Nephron (organoid): ENCODE data around the gene SH3PXD2A.

Experiments used
- H3K27ac Mint-ChIP-seq, 3 experiments: 2 replicates each; pipeline ENCODE4 v1.8.0; 2020; ENCODE audit warnings: mixed read lengths in 3 of 3, mild to moderate bottlenecking in 2 of 3, moderate library complexity in 1 of 3
- H3K27me3 Mint-ChIP-seq: 2 replicates; pipeline ENCODE4 v1.8.0; 2021; ENCODE audit warnings: low read depth, mild to moderate bottlenecking, moderate library complexity, mixed read lengths
- H3K36me3 Mint-ChIP-seq: 2 replicates; pipeline ENCODE4 v1.8.0; 2020; ENCODE audit warnings: low read depth, mixed read lengths
- H3K4me1 Mint-ChIP-seq: 2 replicates; pipeline ENCODE4 v1.8.0; 2020; ENCODE audit warnings: mixed read lengths
- H3K4me3 Mint-ChIP-seq, 3 experiments: 2 replicates each; pipeline ENCODE4 v1.8.0; 2020; ENCODE audit warnings: mild to moderate bottlenecking in 3 of 3, mixed read lengths in 3 of 3, moderate library complexity in 2 of 3
- H3K9me3 Mint-ChIP-seq: 2 replicates; pipeline ENCODE4 v1.8.0; 2020; ENCODE audit warnings: mixed read lengths
- CTCF ChIP-seq, 3 experiments: fragments of 200-600 bp; sonication (generic); IDR thresholded peaks; one replicate each; pipeline ENCODE4 v1.5.0; 2021; ENCODE audit warnings: antibody characterized with exemption in 3 of 3; ENCODE audit not compliant: unreplicated experiment in 3 of 3

SH3PXD2A gene

GRCh38 chr10:103569896-103570295 is 285.5 kb downstream of the SH3PXD2A start:
- Mint-ChIP-seq H3K4me1 (peaks cover 20% of the 10 kb centered on the region), H3K36me3 (no peaks in the 10 kb centered on the region), H3K27ac (peak overlapping the region in 1 of 3 experiments; percentile 29), H3K4me3 (no peak overlapping the region), H3K9me3 (no peaks in the 10 kb centered on the region), H3K27me3 (peaks cover 16% of the 10 kb centered on the region)
- TF ChIP-seq CTCF (IDR thresholded peaks at IDR 0.05; ENCODE audit: unreplicated experiment in 3 of 3) = no peak

DNA sequence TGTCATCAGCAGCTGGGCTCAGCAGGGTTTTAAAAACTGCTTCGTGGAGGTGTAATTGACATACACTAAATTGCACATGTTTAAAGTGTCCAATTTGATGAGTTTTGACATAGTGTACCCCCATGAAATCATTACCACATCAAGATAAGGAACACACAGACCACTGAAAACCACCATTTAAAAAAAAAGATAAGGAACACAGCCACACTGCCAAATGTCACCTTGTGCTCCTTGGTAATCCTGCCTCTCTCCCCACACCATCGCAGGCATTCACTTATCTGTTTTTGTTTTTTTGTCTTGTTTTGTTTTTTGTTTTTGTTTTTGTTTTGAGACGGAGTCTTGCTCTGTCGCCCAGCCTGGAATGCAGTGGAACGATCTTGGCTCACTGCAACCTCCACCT is 286.9 kb downstream of the SH3PXD2A start:
- Mint-ChIP-seq H3K27ac (no peak overlapping the region), H3K9me3 (no peaks in the 10 kb centered on the region), H3K4me1 (peaks cover 10% of the 10 kb centered on the region), H3K4me3 (no peak overlapping the region), H3K36me3 (no peaks in the 10 kb centered on the region), H3K27me3 (peaks cover 17% of the 10 kb centered on the region)
- no peak for TF ChIP-seq CTCF (IDR thresholded peaks at IDR 0.05; ENCODE audit: unreplicated experiment in 3 of 3)

GRCh38 chr10:103566536-103566935 is 288.8 kb downstream of the SH3PXD2A start:
- no peak for TF ChIP-seq CTCF (IDR thresholded peaks at IDR 0.05; ENCODE audit: unreplicated experiment in 3 of 3)
- Mint-ChIP-seq H3K27ac (no peak overlapping the region), H3K4me1 (peaks cover 21% of the 10 kb centered on the region), H3K36me3 (no peaks in the 10 kb centered on the region), H3K4me3 (no peak overlapping the region), H3K9me3 (no peaks in the 10 kb centered on the region), H3K27me3 (peaks cover 14% of the 10 kb centered on the region)

DNA sequence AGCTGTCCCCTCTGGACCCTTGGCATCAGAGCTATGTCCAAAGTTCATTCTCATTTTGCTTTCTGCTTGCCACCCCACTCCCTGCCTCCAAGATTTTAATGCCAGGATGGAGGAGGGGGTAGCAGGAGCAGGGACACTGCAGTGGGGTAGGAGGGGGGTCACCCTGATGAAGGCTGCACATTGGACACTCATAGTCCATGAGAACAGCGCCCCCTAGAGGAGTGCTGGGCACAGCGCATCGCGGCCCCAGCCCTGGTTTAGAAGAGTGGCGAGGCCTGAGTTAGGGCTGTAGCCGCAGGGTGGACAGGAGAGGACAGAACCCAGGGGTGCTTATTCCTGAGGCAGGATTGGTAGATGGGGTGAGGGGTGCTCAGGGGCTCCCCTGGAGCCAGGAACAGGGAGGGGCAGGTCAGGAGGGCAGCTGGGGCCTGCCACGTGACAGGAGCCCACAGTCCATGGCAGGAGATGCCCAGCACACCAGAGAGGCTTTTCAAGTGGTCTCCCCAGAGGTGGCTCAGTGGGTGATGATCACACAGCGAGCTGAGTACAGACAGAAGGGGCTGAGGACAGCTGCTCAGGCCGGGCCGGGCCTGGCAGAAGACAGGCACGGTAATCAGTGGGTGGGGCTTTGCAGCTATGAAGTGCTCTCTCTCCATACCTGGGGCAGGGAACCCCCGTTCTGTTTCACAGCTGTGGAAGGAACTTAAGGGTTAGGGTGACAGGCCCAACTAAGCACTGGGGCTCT is 290.4 kb downstream of the SH3PXD2A start:
- Mint-ChIP-seq H3K9me3 (no peaks in the 10 kb centered on the region), H3K36me3 (no peaks in the 10 kb centered on the region), H3K27ac (no peak overlapping the region), H3K4me1 (peaks cover 19% of the 10 kb centered on the region), H3K4me3 (no peak overlapping the region), H3K27me3 (peaks cover 14% of the 10 kb centered on the region)
- peak; percentile 46 to 65 (median 54) for TF ChIP-seq CTCF (IDR thresholded peaks at IDR 0.05; ENCODE audit: unreplicated experiment in 3 of 3)

- no peak for TF ChIP-seq CTCF (IDR thresholded peaks at IDR 0.05; ENCODE audit: unreplicated experiment in 3 of 3)
- Mint-ChIP-seq H3K36me3 (no peaks in the 10 kb centered on the region), H3K4me3 (no peak overlapping the region), H3K27ac (no peak overlapping the region), H3K27me3 (peaks cover 21% of the 10 kb centered on the region), H3K4me1 (peaks cover 15% of the 10 kb centered on the region), H3K9me3 (no peaks in the 10 kb centered on the region)
Observed at GRCh38 chr10:103564116-103564501, 291.3 kb downstream of the SH3PXD2A start.
